ENCODE measurements around the gene SMYD1.

GRCh38 chr2:88129313-88129959 lies 61.8 kb downstream of the SMYD1 start:
- no peak for TF ChIP-seq SUZ12 (IDR thresholded peaks at IDR 0.05)
- no peak for TF ChIP-seq PKNOX1 (IDR thresholded peaks at IDR 0.05)
